Measurements from ENCODE around the gene CD109.

- TF ChIP-seq CTCF (IDR thresholded peaks at IDR 0.05), result no peak
- no peak for TF ChIP-seq POLR2AphosphoS5 (IDR thresholded peaks at IDR 0.05)
- no peak for TF ChIP-seq POLR2A (IDR thresholded peaks at IDR 0.05)
These were observed 162.4 kb downstream of the CD109 start for GRCh38 chr6:73858376-73858775.

Measured in gastroesophageal sphincter (tissue), 3 donors.